ENCODE measurements around the gene GARIN6. TPM values are rescaled to one million over a fixed set of nuclear protein-coding genes. Genes with fewer than 3 reads are reported as not detected.

The GARIN6 gene
- total RNA-seq, 4 donors from 2014 or later, result 0.27 TPM; not detected in 3

DNA sequence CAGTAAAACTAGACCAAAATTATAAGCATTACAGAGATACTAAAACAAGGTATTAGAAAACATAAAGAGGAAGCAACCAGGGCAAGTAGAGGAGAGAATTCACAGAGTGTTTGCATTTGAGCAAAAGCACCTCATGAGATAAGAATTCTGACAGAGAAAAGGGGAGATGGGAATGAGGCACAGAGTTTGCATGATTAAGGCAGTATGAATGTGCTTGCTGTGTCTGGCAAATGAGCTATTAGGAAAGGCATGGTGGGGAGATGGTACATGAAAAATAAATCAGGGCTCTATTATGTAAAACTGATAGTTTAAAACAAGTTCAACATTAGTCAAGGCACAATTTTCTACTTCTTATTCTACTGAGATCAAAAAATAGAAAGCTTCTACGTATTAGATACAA, 23.1 kb downstream of the GARIN6 start:
- Histone ChIP-seq H3K4me3 (replicated peaks in 1 of 3) (no peak overlapping the region), H3K9me3 (no peaks in the 10 kb centered on the region), H3K4me1 (no peaks in the 10 kb centered on the region), H3K27me3 (no peaks in the 10 kb centered on the region), H3K27ac (no peak overlapping the region), H3K36me3 (no peaks in the 10 kb centered on the region)
- no peak for TF ChIP-seq POLR2A (IDR thresholded peaks at IDR 0.05)
- TF ChIP-seq, protein P1, sequence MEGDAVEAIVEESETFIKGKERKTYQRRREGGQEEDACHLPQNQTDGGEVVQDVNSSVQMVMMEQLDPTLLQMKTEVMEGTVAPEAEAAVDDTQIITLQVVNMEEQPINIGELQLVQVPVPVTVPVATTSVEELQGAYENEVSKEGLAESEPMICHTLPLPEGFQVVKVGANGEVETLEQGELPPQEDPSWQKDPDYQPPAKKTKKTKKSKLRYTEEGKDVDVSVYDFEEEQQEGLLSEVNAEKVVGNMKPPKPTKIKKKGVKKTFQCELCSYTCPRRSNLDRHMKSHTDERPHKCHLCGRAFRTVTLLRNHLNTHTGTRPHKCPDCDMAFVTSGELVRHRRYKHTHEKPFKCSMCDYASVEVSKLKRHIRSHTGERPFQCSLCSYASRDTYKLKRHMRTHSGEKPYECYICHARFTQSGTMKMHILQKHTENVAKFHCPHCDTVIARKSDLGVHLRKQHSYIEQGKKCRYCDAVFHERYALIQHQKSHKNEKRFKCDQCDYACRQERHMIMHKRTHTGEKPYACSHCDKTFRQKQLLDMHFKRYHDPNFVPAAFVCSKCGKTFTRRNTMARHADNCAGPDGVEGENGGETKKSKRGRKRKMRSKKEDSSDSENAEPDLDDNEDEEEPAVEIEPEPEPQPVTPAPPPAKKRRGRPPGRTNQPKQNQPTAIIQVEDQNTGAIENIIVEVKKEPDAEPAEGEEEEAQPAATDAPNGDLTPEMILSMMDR (IDR thresholded peaks at IDR 0.05), result no peak
- intact Hi-C loops (cut with DNase I), result no loop called here
- 86 to 89% methylated on average over 1 of the region's 1 CpG for WGBS, 2 donors
- DNase-seq, result no peak

- peaks cover 0 to 10% of the 10 kb centered on the region in 2 donors for H3K4me1 ChIP-seq
- no peak overlapping the region for H3K27ac ChIP-seq
- H3K4me3 ChIP-seq (replicated peaks in 1 of 3), result no peak overlapping the region
- no peak for DNase-seq
- TF ChIP-seq, protein P1 (IDR thresholded peaks at IDR 0.05), result no peak
- TF ChIP-seq POLR2A (IDR thresholded peaks at IDR 0.05), result no peak
- WGBS, 2 donors, result 85 to 92% methylated on average over 4 of the region's 4 CpGs
- intact Hi-C loops (cut with DNase I), result no loop called here
- H3K36me3 ChIP-seq, result no peaks in the 10 kb centered on the region
- no peaks in the 10 kb centered on the region for H3K9me3 ChIP-seq
- H3K27me3 ChIP-seq, result no peaks in the 10 kb centered on the region
Observed at GRCh38 chr12:99680276-99680675, 32.7 kb downstream of the GARIN6 start.

DNA sequence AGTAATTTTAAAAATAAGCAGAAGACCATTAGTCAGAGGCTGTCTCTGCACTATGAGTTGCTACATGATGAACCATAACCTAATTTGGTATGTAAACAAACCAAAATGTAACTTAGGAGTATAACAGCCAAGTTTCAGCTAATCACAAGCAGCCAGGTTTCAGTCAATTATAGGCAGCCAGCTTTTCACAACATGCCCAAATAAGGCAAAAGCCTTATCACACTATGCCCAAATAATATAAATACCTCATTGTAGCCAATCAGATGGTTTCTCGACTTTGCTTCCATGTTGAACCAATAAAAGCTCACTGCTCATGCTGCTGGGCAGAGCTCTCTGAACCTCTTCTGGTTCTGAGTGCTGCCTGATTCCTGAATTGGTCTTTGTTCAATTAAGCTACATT, 38.6 kb downstream of the GARIN6 start:
- TF ChIP-seq, protein P1 (IDR thresholded peaks at IDR 0.05), result no peak
- TF ChIP-seq POLR2A (IDR thresholded peaks at IDR 0.05), result no peak
- no peak overlapping the region for H3K27ac ChIP-seq
- no peaks in the 10 kb centered on the region for H3K27me3 ChIP-seq
- WGBS, 2 donors, result 91 to 93% methylated on average over 1 of the region's 1 CpG
- no peak overlapping the region for H3K4me3 ChIP-seq (replicated peaks in 1 of 3)
- intact Hi-C loops (cut with DNase I), result no loop called here
- no peaks in the 10 kb centered on the region for H3K4me1 ChIP-seq
- H3K9me3 ChIP-seq, result no peaks in the 10 kb centered on the region
- DNase-seq, result no peak
- H3K36me3 ChIP-seq, result no peaks in the 10 kb centered on the region

- no peak for TF ChIP-seq POLR2A (IDR thresholded peaks at IDR 0.05)
- TF ChIP-seq, protein P1 (IDR thresholded peaks at IDR 0.05), result no peak
- intact Hi-C loops (cut with DNase I), result no loop called here
- no peak overlapping the region for H3K27ac ChIP-seq
- H3K9me3 ChIP-seq, result no peaks in the 10 kb centered on the region
- H3K36me3 ChIP-seq, result no peaks in the 10 kb centered on the region
- H3K4me1 ChIP-seq, result no peaks in the 10 kb centered on the region
- no peaks in the 10 kb centered on the region for H3K27me3 ChIP-seq
- DNase-seq, result no peak
- no peak overlapping the region for H3K4me3 ChIP-seq (replicated peaks in 1 of 3)
- 75 to 76% methylated on average over 2 of the region's 2 CpGs for whole genome bisulfite sequencing, 2 donors
Observed at GRCh38 chr12:99695050-99695449, 47.5 kb downstream of the GARIN6 start.

Measured in thyroid gland (tissue), 4 donors.